ENCODE measurements around the gene METTL15.
"Not testable (repeated sequence)": the region's sequence is repeated elsewhere in the genome, so short reads cannot be mapped to it uniquely, and the experiment has no call there.

Gene METTL15

GRCh38 chr11:28338371-28338770, 230.2 kb downstream of the METTL15 start:
- Histone ChIP-seq H3K9ac (ENCODE audit: low read length) (no peak overlapping the region), H3K36me3 (ENCODE audit: control insufficient read depth, insufficient read depth, low read length) (no peaks in the 10 kb centered on the region), H3K4me3 (ENCODE audit: low read length) (no peak overlapping the region), H3K27me3 (ENCODE audit: control insufficient read depth, insufficient read depth, low read length) (no peaks in the 10 kb centered on the region), H3K4me1 (ENCODE audit: control insufficient read depth, insufficient read depth, low read length) (peaks cover 2% of the 10 kb centered on the region), H3K27ac (ENCODE audit: low read depth, low read length) (no peak overlapping the region)

- Histone ChIP-seq H3K4me1 (ENCODE audit: control insufficient read depth, insufficient read depth, low read length) (peaks cover 5% of the 10 kb centered on the region), H3K36me3 (ENCODE audit: control insufficient read depth, insufficient read depth, low read length) (no peaks in the 10 kb centered on the region), H3K27me3 (ENCODE audit: control insufficient read depth, insufficient read depth, low read length) (no peaks in the 10 kb centered on the region), H3K9ac (ENCODE audit: low read length) (no peak overlapping the region), H3K27ac (ENCODE audit: low read depth, low read length) (no peak overlapping the region), H3K4me3 (ENCODE audit: low read length) (no peak overlapping the region)
Measured at GRCh38 chr11:28339488-28339887, 231.3 kb downstream of the METTL15 start.

DNA sequence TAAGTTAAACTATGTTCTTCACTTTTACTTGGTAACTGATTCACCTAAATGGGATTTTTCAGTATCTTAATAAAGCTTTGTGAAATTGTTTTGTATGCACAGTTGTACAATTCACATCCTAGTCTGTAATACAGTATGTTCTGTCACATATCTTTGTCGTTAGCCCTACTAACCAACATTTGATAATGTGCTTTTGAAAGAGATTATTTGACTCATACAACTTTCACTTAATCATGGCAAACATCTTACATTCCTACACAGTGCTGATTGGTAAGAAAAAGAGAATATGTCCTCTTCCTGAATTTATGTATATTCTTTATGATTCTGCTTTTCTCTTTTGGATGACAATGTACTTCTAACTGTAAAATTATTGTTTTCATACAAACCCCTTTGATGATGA, 234.5 kb downstream of the METTL15 start:
- Histone ChIP-seq H3K4me1 (ENCODE audit: control insufficient read depth, insufficient read depth, low read length) (peaks cover 5% of the 10 kb centered on the region), H3K4me3 (ENCODE audit: low read length) (no peak overlapping the region), H3K27me3 (ENCODE audit: control insufficient read depth, insufficient read depth, low read length) (no peaks in the 10 kb centered on the region), H3K27ac (ENCODE audit: low read depth, low read length) (no peak overlapping the region), H3K9ac (ENCODE audit: low read length) (no peak overlapping the region), H3K36me3 (ENCODE audit: control insufficient read depth, insufficient read depth, low read length) (no peaks in the 10 kb centered on the region)

GRCh38 chr11:28343304-28344233, 235.4 kb downstream of the METTL15 start:
- H3K36me3 ChIP-seq (ENCODE audit: control insufficient read depth, insufficient read depth, low read length) = no peaks in the 10 kb centered on the region
- no peak overlapping the region for H3K9ac ChIP-seq (ENCODE audit: low read length)
- H3K27me3 ChIP-seq (ENCODE audit: control insufficient read depth, insufficient read depth, low read length) = no peaks in the 10 kb centered on the region
- no peak overlapping the region for H3K27ac ChIP-seq (ENCODE audit: low read depth, low read length)
- H3K4me3 ChIP-seq (ENCODE audit: low read length) = no peak overlapping the region
- peaks cover 5% of the 10 kb centered on the region for H3K4me1 ChIP-seq (ENCODE audit: control insufficient read depth, insufficient read depth, low read length)

DNA sequence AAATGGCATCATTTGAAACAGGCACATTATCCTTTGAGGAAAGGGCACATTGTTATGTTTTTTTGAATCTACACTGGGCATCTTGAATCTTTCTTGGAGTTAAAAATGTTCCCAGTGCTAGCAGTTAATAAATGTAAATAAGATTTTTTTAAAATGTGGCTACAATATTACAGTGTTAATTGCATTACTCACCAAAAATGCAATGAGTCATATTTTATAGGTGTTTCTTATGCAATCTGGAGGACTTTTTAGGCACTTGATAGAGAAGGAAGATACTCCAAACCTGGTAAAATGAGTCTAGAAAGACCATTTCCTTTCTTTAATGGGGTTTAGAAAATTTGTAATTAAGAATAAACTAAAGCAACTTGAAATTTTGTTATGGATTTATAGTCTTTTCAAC, 238.0 kb downstream of the METTL15 start:
- no peaks in the 10 kb centered on the region for H3K27me3 ChIP-seq (ENCODE audit: control insufficient read depth, insufficient read depth, low read length)
- no peak overlapping the region for H3K27ac ChIP-seq (ENCODE audit: low read depth, low read length)
- H3K4me3 ChIP-seq (ENCODE audit: low read length) = no peak overlapping the region
- no peaks in the 10 kb centered on the region for H3K36me3 ChIP-seq (ENCODE audit: control insufficient read depth, insufficient read depth, low read length)
- H3K9ac ChIP-seq (ENCODE audit: low read length) = no peak overlapping the region
- H3K4me1 ChIP-seq (ENCODE audit: control insufficient read depth, insufficient read depth, low read length) = peaks cover 5% of the 10 kb centered on the region

GRCh38 chr11:28346721-28347120, 238.5 kb downstream of the METTL15 start:
- Histone ChIP-seq H3K4me3 (ENCODE audit: low read length) (no peak overlapping the region), H3K9ac (ENCODE audit: low read length) (no peak overlapping the region), H3K27ac (ENCODE audit: low read depth, low read length) (no peak overlapping the region), H3K36me3 (ENCODE audit: control insufficient read depth, insufficient read depth, low read length) (no peaks in the 10 kb centered on the region), H3K27me3 (ENCODE audit: control insufficient read depth, insufficient read depth, low read length) (no peaks in the 10 kb centered on the region), H3K4me1 (ENCODE audit: control insufficient read depth, insufficient read depth, low read length) (peaks cover 5% of the 10 kb centered on the region)

DNA sequence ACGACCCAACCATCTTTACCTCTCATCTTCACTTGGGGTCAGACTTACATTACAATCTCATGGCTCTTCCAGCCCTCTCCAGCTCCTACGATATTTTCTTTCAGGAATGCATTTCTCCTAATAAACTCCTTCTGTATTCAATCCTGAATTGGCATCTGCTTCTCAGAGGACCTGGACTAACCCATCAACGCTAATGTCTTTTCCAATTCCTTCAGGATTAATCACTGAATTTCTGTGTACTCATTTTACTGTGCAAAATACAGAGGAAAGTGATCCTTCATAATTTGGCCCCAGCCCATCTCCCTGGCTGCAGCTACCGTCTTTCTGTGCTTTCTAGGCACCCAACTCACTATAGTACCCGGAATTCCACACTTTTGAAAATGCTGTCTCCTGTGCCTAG, 239.2 kb downstream of the METTL15 start:
- Histone ChIP-seq H3K27me3 (ENCODE audit: control insufficient read depth, insufficient read depth, low read length) (no peaks in the 10 kb centered on the region), H3K4me3 (ENCODE audit: low read length) (no peak overlapping the region), H3K4me1 (ENCODE audit: control insufficient read depth, insufficient read depth, low read length) (peaks cover 5% of the 10 kb centered on the region), H3K36me3 (ENCODE audit: control insufficient read depth, insufficient read depth, low read length) (no peaks in the 10 kb centered on the region), H3K9ac (ENCODE audit: low read length) (no peak overlapping the region), H3K27ac (ENCODE audit: low read depth, low read length) (no peak overlapping the region)

GRCh38 chr11:28350216-28350615, 242.0 kb downstream of the METTL15 start:
- H3K27me3 ChIP-seq (ENCODE audit: control insufficient read depth, insufficient read depth, low read length) = no peaks in the 10 kb centered on the region
- H3K9ac ChIP-seq (ENCODE audit: low read length) = no peak overlapping the region
- no peaks in the 10 kb centered on the region for H3K36me3 ChIP-seq (ENCODE audit: control insufficient read depth, insufficient read depth, low read length)
- no peaks in the 10 kb centered on the region for H3K4me1 ChIP-seq (ENCODE audit: control insufficient read depth, insufficient read depth, low read length)
- no peak overlapping the region for H3K4me3 ChIP-seq (ENCODE audit: low read length)
- no peak overlapping the region for H3K27ac ChIP-seq (ENCODE audit: low read depth, low read length)

DNA sequence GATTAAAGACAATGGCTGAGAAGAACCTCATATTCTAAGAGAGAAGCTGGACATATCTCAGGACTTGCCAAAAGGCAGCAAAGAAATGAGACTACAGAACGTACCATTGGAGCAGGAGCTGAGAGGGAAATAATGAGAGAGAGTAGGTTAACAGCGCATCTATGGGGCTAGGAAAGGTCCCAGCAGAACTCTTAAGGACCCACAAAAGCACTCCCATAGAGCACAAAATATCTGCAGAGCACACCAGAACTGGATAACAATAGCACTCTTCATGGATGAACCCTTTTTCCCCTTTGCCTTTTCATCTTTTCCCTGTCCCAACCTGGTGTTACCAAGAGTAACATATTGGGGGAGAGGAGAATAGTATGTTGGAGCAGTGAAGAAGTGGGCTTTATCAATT, 245.8 kb downstream of the METTL15 start:
- no peak overlapping the region for H3K27ac ChIP-seq (ENCODE audit: low read depth, low read length)
- no peak overlapping the region for H3K9ac ChIP-seq (ENCODE audit: low read length)
- no peaks in the 10 kb centered on the region for H3K36me3 ChIP-seq (ENCODE audit: control insufficient read depth, insufficient read depth, low read length)
- H3K4me3 ChIP-seq (ENCODE audit: low read length) = no peak overlapping the region
- H3K4me1 ChIP-seq (ENCODE audit: control insufficient read depth, insufficient read depth, low read length) = no peaks in the 10 kb centered on the region
- H3K27me3 ChIP-seq (ENCODE audit: control insufficient read depth, insufficient read depth, low read length) = no peaks in the 10 kb centered on the region

GRCh38 chr11:28366549-28367346, 258.6 kb downstream of the METTL15 start:
- Histone ChIP-seq H3K36me3 (ENCODE audit: control insufficient read depth, insufficient read depth, low read length) (no peaks in the 10 kb centered on the region), H3K4me1 (ENCODE audit: control insufficient read depth, insufficient read depth, low read length) (no peaks in the 10 kb centered on the region), H3K27me3 (ENCODE audit: control insufficient read depth, insufficient read depth, low read length) (no peaks in the 10 kb centered on the region), H3K4me3 (ENCODE audit: low read length) (no peak overlapping the region), H3K27ac (ENCODE audit: low read depth, low read length) (no peak overlapping the region), H3K9ac (ENCODE audit: low read length) (no peak overlapping the region)

GRCh38 chr11:28378095-28378494, 269.9 kb downstream of the METTL15 start:
- not testable (repeated sequence) for H3K4me1 ChIP-seq (ENCODE audit: control insufficient read depth, insufficient read depth, low read length); H3K9ac ChIP-seq (ENCODE audit: low read length); H3K36me3 ChIP-seq (ENCODE audit: control insufficient read depth, insufficient read depth, low read length); H3K27ac ChIP-seq (ENCODE audit: low read depth, low read length); H3K4me3 ChIP-seq (ENCODE audit: low read length); H3K27me3 ChIP-seq (ENCODE audit: control insufficient read depth, insufficient read depth, low read length)

All from rectal smooth muscle tissue (tissue), 1 donor.